Mesendoderm (in vitro differentiated cells): Measurements from ENCODE around the gene TMEM45B.
A peak's percentile ranks its signal among the peaks of the same experiment; 100 is the strongest.
"Not testable (repeated sequence)": the region's sequence is repeated elsewhere in the genome, so short reads cannot be mapped to it uniquely, and the experiment has no call there.

Experiments
- DNase-seq: peaks from one replicate; pipeline ENCODE4 v3.0.0; 2013
- H2AK5ac ChIP-seq: 2 replicates; pipeline ENCODE4 v1.6.1; 2013; ENCODE audit warnings: low read length, inconsistent platforms
- H2BK120ac ChIP-seq: 2 replicates; pipeline ENCODE4 v1.6.1; 2013; ENCODE audit warnings: low read depth, mild to moderate bottlenecking, low read length, moderate library complexity, mixed read lengths
- H2BK15ac ChIP-seq: replicated peaks from 2 replicates; pipeline ENCODE4 v1.6.1; 2013; ENCODE audit warnings: low read depth, mild to moderate bottlenecking, moderate library complexity
- H2BK5ac ChIP-seq: 2 replicates; pipeline ENCODE4 v1.6.1; 2013; ENCODE audit warnings: low read length, inconsistent platforms
- H3K18ac ChIP-seq: 2 replicates; pipeline ENCODE4 v1.6.1; 2013; ENCODE audit warnings: mild to moderate bottlenecking, low read length, mixed read lengths
- H3K23ac ChIP-seq: one replicate; pipeline ENCODE4 v1.6.1; 2013; ENCODE audit warnings: low read length
- H3K27ac ChIP-seq: 2 replicates; pipeline ENCODE4 v1.5.1; 2013; ENCODE audit warnings: low read depth, mild to moderate bottlenecking, inconsistent platforms, low read length, moderate library complexity
- H3K27me3 ChIP-seq: 2 replicates; pipeline ENCODE4 v1.6.1; 2013; ENCODE audit warnings: low read length, control low read depth, mild to moderate bottlenecking, inconsistent platforms; ENCODE audit not compliant: insufficient read depth, poor library complexity
- H3K36me3 ChIP-seq: 2 replicates; pipeline ENCODE4 v1.6.1; 2013; ENCODE audit warnings: low read length, inconsistent platforms; ENCODE audit not compliant: control insufficient read depth, insufficient read depth
- H3K4ac ChIP-seq: one replicate; pipeline ENCODE4 v1.6.1; 2013; ENCODE audit warnings: low read depth, mild to moderate bottlenecking, low read length, moderate library complexity
- H3K4me1 ChIP-seq: 2 replicates; pipeline ENCODE4 v1.6.1; 2013; ENCODE audit warnings: low read depth, low read length, inconsistent platforms; ENCODE audit not compliant: control insufficient read depth
- H3K4me2 ChIP-seq: 2 replicates; pipeline ENCODE4 v1.6.1; 2013; ENCODE audit warnings: low read length
- H3K4me3 ChIP-seq: 2 replicates; pipeline ENCODE4 v1.5.1; 2013; ENCODE audit warnings: mild to moderate bottlenecking, low read length
- H3K56ac ChIP-seq: one replicate; pipeline ENCODE4 v1.6.1; 2013; ENCODE audit warnings: low read length
- H3K79me1 ChIP-seq: 2 replicates; pipeline ENCODE4 v1.6.1; 2013; ENCODE audit warnings: low read length, inconsistent platforms
- H3K79me2 ChIP-seq: 2 replicates; pipeline ENCODE4 v1.6.1; 2013; ENCODE audit warnings: mild to moderate bottlenecking, low read length; ENCODE audit not compliant: control insufficient read depth, insufficient read depth
- H3K9ac ChIP-seq: 2 replicates; pipeline ENCODE4 v1.6.1; 2013; ENCODE audit warnings: low read length, inconsistent platforms
- H4K5ac ChIP-seq: one replicate; pipeline ENCODE4 v1.6.1; 2013; ENCODE audit warnings: low read length
- H4K8ac ChIP-seq: one replicate; pipeline ENCODE4 v1.6.1; 2013; ENCODE audit warnings: low read depth, mild to moderate bottlenecking, control low read depth, low read length, moderate library complexity
- WGBS: extraction: QIAGEN DNeasy Blood & Tissue Kit; methylation state at CpG from one replicate; pipeline ENCODE4 v1.1.7; 2013; ENCODE audit warnings: low lambda C conversion rate, missing lambda C conversion rate; ENCODE audit not compliant: insufficient coverage; ENCODE audit errors: extremely low coverage; 5-methylcytosine and 5-hydroxymethylcytosine counted together

TMEM45B gene

DNA sequence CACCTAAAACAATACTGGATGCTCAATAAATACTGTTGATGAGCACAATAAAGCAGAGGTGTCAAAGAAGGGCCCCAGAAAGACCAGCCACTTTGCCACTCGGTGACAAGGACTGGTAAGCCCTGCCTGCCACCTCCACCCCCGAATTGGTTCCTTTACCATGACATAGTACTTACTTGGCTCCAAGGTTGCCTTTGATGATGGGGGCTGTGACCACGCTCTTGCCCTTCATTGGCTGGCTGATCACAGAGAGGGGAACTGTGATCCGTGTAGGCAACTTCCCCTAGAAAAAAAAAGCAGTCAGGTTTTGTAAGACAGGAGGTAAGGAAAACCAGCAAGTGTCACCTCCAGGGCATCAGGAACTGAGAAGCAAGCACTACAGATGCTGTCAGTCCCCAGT lies 50.1 kb downstream of the TMEM45B start:
- H2BK120ac ChIP-seq = no peak overlapping the region
- no CpG with 5 or more reads among the region's 4 CpGs for WGBS
- no peaks in the 10 kb centered on the region for H3K27me3 ChIP-seq
- H3K4ac ChIP-seq = no peak overlapping the region
- H3K4me3 ChIP-seq = no peak overlapping the region
- no peak overlapping the region for H3K9ac ChIP-seq
- no peak overlapping the region for H3K18ac ChIP-seq
- no peak overlapping the region for H2BK5ac ChIP-seq
- H2BK15ac ChIP-seq = no peak overlapping the region
- H4K8ac ChIP-seq = no peak overlapping the region
- H3K79me2 ChIP-seq = no peaks in the 10 kb centered on the region
- peaks cover 22% of the 10 kb centered on the region for H3K36me3 ChIP-seq
- H3K23ac ChIP-seq = no peak overlapping the region
- H3K4me2 ChIP-seq = no peak overlapping the region
- no peak overlapping the region for H3K27ac ChIP-seq
- no peak for DNase-seq
- H3K79me1 ChIP-seq = no peaks in the 10 kb centered on the region
- no peak overlapping the region for H3K56ac ChIP-seq
- H4K5ac ChIP-seq = no peak overlapping the region
- no peak overlapping the region for H2AK5ac ChIP-seq
- H3K4me1 ChIP-seq = no peaks in the 10 kb centered on the region

DNA sequence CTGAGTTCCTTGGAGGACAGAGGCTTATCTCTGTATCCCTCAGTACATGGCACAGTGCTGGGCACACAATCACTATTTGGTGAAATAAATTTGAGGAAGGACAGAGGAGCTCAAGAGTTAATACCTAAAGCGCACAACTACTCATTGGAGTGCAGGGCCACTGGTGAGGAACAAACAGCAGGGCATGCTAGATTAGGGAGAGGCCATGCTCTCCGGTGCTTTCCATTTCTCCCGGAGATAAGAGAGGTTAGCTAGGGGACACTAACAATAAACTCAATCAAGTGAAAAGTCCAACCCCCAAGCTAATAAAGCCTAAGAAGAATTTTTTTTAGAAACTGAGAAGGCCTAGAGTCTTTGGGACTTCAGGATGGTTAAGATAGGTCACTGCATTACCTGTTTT lies 50.7 kb downstream of the TMEM45B start:
- Histone ChIP-seq H3K79me1 (no peaks in the 10 kb centered on the region), H3K23ac (no peak overlapping the region), H3K4ac (no peak overlapping the region), H4K8ac (no peak overlapping the region), H3K36me3 (peaks cover 24% of the 10 kb centered on the region), H2BK5ac (no peak overlapping the region), H2BK120ac (no peak overlapping the region), H3K18ac (no peak overlapping the region), H3K79me2 (no peaks in the 10 kb centered on the region), H3K56ac (no peak overlapping the region), H3K9ac (no peak overlapping the region), H2AK5ac (no peak overlapping the region), H3K27ac (no peak overlapping the region), H4K5ac (no peak overlapping the region), H3K27me3 (no peaks in the 10 kb centered on the region), H2BK15ac (no peak overlapping the region), H3K4me2 (no peak overlapping the region), H3K4me1 (no peaks in the 10 kb centered on the region), H3K4me3 (no peak overlapping the region)
- DNase-seq = no peak
- no CpG with 5 or more reads among the region's 3 CpGs for WGBS

DNA sequence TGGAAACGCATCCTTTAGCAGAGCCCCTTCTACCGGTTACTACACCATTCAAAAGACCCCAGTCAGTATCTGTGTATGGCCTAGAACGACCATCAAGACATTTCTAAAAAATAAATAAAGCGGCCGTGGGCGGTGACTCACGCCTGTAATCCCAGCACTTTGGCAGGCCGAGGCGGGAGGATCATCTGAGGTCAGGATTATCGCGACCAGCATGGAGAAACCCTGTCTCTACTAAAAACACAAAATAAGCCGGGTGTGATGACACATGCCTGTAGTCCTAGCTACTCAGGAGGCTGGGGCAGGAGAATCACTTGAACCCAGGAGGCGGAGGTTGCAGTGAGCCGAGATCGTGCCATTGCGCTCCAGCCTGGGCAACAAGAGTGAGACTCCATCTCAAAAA lies 53.0 kb downstream of the TMEM45B start:
- H3K18ac ChIP-seq, H3K4me3 ChIP-seq, H3K4me2 ChIP-seq, H3K9ac ChIP-seq, H3K27me3 ChIP-seq, H3K27ac ChIP-seq, H2BK120ac ChIP-seq, H2BK15ac ChIP-seq, DNase-seq, H3K4me1 ChIP-seq, H3K23ac ChIP-seq, H4K8ac ChIP-seq, H4K5ac ChIP-seq, H3K79me2 ChIP-seq, H2AK5ac ChIP-seq, H3K4ac ChIP-seq, H3K56ac ChIP-seq, H2BK5ac ChIP-seq, H3K79me1 ChIP-seq: not testable (repeated sequence)
- H3K36me3 ChIP-seq = peaks cover 31% of the 10 kb centered on the region
- WGBS = no CpG with 5 or more reads among the region's 16 CpGs

DNA sequence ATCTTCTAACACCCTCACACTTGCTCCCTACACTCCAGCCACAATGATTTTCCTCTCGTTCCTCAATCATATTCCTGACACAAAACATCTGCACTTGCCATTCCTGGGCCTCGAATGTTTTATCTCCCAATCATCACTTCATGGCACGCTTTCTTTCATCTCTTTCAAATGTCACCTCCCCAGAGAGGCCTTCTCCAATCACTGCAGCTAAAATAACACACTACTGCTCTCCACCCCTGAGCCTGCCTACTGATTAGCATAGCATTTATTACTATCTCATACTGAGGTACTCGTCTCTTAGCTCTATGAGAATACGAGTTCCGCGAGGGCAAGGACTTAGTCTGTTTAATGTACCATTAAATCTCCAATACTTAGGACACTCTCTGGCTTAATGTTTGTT lies 56.3 kb downstream of the TMEM45B start:
- Histone ChIP-seq H3K27ac (no peak overlapping the region), H2BK15ac (no peak overlapping the region), H4K8ac (no peak overlapping the region), H3K36me3 (peaks cover 34% of the 10 kb centered on the region), H3K79me1 (no peaks in the 10 kb centered on the region), H2AK5ac (no peak overlapping the region), H2BK5ac (no peak overlapping the region), H3K79me2 (no peaks in the 10 kb centered on the region), H3K4me3 (no peak overlapping the region), H3K4ac (no peak overlapping the region), H3K27me3 (no peaks in the 10 kb centered on the region), H3K4me1 (no peaks in the 10 kb centered on the region), H3K4me2 (no peak overlapping the region), H2BK120ac (no peak overlapping the region), H3K56ac (no peak overlapping the region), H4K5ac (no peak overlapping the region), H3K18ac (no peak overlapping the region), H3K9ac (no peak overlapping the region), H3K23ac (no peak overlapping the region)
- no CpG with 5 or more reads among the region's 7 CpGs for WGBS
- DNase-seq = no peak

DNA sequence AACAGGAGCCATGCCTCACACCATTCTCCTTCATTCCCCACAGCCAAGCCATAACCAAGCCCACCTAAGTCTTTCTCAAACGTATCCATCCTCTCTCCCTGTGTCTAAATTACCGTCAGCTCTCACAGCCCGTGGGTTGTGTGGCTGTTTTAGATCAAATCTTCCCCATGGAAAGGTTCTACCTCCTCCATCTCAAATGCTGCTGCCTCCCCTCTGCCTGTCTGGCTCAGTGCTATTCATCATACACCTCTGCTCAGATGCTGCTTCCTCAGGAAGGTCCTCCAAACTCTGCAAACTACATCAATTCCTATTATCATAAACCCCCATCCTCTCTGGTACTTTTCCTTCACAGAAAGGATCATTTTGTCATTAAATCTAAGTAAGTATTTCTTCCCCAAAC lies 64.7 kb downstream of the TMEM45B start:
- no peak overlapping the region for H3K9ac ChIP-seq
- no peak overlapping the region for H2BK120ac ChIP-seq
- no peak for DNase-seq
- no peaks in the 10 kb centered on the region for H3K79me2 ChIP-seq
- H3K27me3 ChIP-seq = no peaks in the 10 kb centered on the region
- H4K8ac ChIP-seq = no peak overlapping the region
- H3K56ac ChIP-seq = no peak overlapping the region
- no peak overlapping the region for H2BK15ac ChIP-seq
- no peak overlapping the region for H3K4ac ChIP-seq
- no peaks in the 10 kb centered on the region for H3K4me1 ChIP-seq
- H3K4me3 ChIP-seq = no peak overlapping the region
- H2BK5ac ChIP-seq = no peak overlapping the region
- H3K27ac ChIP-seq = no peak overlapping the region
- no peak overlapping the region for H2AK5ac ChIP-seq
- no peak overlapping the region for H3K4me2 ChIP-seq
- H3K18ac ChIP-seq = no peak overlapping the region
- peaks cover 20% of the 10 kb centered on the region for H3K36me3 ChIP-seq
- no CpG with 5 or more reads among the region's 3 CpGs for WGBS
- no peak overlapping the region for H3K23ac ChIP-seq
- no peak overlapping the region for H4K5ac ChIP-seq
- no peaks in the 10 kb centered on the region for H3K79me1 ChIP-seq

DNA sequence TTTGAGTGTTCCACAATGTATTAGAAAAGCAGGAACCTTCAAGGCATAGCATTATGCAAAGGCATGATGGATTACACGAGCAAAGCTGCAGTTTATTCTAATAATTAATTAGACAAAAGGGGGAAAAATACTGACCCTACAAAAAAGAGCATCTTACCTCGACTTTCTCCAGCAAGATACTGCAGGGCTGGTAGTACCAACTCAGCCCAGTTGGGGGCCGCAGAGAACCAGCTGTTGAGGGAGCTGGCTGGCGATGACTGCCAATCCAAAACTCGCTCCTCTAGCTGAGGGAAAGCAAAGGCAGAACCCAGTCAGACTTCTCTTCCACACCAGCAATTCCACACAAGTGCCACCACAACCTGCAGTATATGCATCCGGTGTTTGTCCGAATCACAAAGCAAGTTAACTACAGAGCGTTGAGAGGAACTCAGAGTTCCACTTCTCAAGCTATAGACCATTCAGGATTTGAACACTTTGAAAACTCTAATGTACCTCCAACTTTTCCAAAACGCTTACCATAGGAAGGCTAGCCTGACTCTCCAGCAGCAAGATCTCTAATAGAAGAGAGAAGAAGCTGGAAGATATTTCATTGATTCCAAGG lies 66.0 kb downstream of the TMEM45B start:
- no peak overlapping the region for H3K56ac ChIP-seq
- no peak overlapping the region for H3K9ac ChIP-seq
- H3K4me1 ChIP-seq = no peaks in the 10 kb centered on the region
- no peak overlapping the region for H3K4me3 ChIP-seq
- no peak overlapping the region for H2BK15ac ChIP-seq
- H2BK5ac ChIP-seq = no peak overlapping the region
- no peak overlapping the region for H4K5ac ChIP-seq
- WGBS = no CpG with 5 or more reads among the region's 9 CpGs
- peak; percentile 53 for DNase-seq
- H4K8ac ChIP-seq = no peak overlapping the region
- H3K27me3 ChIP-seq = no peaks in the 10 kb centered on the region
- H3K4ac ChIP-seq = no peak overlapping the region
- no peaks in the 10 kb centered on the region for H3K79me1 ChIP-seq
- H3K18ac ChIP-seq = no peak overlapping the region
- peaks cover 23% of the 10 kb centered on the region for H3K36me3 ChIP-seq
- H3K4me2 ChIP-seq = no peak overlapping the region
- no peak overlapping the region for H2AK5ac ChIP-seq
- no peaks in the 10 kb centered on the region for H3K79me2 ChIP-seq
- no peak overlapping the region for H2BK120ac ChIP-seq
- no peak overlapping the region for H3K27ac ChIP-seq
- no peak overlapping the region for H3K23ac ChIP-seq
